HG02840 (cell line): Measurements from ENCODE around the gene TMCC2.

Experiments
- ATAC-seq: cut with Tn5 transposase; IDR thresholded peaks from one replicate; pipeline ENCODE4 v1.9.1; 2021; ENCODE audit warnings: mild to moderate bottlenecking, moderate library complexity, moderate number of reproducible peaks; ENCODE audit not compliant: unreplicated experiment, low FRiP score

The TMCC2 gene

DNA sequence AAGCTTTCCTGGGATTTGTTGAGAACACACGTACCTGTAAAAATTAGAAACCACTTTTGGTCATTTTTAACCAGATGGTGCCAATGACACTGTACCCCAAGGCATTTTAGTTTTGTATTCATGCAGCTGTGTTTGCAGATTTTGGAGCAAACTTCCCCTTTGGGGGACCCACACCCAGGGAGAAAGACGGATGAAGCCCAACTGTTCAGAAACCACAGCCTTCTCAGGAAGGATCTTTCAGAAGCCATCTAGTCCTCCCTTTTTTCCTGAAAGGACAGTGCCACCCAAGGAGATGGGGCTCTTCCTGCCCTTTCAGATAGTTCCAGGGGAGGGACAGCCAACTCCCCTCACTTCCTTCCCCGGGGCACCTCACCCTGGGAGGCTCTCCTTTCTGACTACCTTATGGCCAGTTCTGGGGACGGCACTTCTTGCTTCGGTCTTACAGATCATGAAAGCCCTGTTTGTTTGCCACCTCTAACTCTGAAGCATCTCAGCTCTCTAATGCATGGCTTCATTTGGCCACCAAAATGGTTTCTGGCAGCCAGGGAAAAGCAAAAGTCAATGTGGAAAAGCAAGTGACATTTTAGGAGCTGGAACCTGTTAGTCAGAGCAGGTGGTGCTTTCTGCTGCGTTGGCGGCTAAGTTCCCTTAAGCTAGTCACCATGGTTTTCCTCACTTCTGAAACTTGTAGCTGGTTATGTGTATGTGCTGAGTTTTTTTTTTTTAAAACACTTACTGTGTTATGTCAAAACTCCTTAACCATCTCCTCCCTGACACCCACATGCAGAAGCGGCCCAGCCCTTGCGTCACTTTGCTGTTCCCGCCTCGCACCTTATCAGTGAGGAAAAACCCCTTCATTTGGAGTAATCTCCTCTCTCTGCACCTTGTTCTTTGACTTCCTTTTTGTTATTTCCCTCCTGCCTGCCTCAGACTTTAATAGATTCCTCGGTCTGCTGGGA is 10.1 kb downstream of the TMCC2 start:
- ATAC-seq = no peak

- ATAC-seq = no peak
Measured at GRCh38 chr1:205239078-205239477, 11.3 kb downstream of the TMCC2 start.

- no peak for ATAC-seq
Measured at GRCh38 chr1:205240118-205240517, 12.4 kb downstream of the TMCC2 start.

GRCh38 chr1:205240569-205240968 is 12.8 kb downstream of the TMCC2 start:
- ATAC-seq = no peak

- ATAC-seq = no peak
Measured at GRCh38 chr1:205241366-205242030, 13.8 kb downstream of the TMCC2 start.

DNA sequence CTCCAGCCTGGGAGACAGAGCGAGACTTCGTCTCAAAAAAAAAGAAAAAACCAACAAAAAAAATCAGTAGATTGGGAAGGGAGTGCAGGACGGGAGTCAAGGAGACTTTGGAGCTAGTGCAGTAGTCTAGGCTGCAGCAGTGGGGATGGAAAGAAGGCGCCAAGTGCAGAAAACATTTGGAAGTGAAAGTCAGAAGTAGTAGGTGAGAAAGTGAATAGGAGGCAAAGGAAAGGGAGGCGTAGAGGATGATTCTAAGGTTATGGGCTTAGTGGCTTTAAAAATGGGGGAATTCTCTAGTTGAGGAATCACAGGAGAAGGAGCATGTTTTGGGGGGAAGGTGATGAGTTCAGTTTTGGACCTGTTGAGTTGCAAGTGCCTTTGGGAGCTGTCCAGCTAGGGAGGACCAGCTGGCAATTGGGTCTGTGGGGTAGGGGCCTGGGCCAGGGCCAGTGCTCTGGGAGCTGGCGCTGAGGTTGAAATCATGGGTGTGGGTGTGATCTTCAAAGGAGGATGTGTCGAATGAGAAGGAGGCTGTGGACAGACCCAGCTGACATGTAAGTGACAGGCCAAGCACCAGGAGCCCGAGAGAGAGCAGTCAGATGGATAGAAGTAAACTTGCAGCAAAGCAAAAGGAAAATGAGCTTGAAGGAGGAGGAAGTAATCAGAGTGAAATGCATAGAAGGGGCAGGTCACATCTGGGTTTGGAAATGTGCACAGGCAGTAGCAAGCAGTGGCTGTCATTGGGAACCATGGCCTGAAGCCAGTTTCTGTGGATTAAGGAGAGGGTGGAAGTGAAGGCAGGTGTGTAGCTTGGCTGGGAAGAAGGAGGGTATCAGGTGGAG is 15.8 kb downstream of the TMCC2 start:
- no peak for ATAC-seq

- no peak for ATAC-seq
Measured at GRCh38 chr1:205244384-205244783, 16.6 kb downstream of the TMCC2 start.

DNA sequence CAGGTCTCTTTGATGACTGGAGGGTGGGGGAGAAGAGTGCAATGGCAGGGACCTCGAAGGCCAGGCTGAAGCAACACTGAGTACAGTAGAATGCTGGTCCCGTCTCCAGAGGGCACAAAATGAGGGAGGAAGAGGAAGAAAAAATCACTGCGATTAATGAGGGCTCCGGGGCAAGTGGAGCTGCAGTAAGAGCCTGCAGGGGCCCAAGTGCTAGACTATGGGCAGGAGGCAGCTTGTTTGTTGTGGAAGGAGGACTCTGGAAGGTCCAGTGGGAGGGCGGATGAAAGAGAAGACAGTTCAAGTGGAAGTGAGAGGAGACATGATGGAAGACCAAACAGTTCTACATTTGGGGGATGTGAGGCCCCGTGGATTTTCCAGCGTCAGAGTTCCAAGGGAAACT is 17.4 kb downstream of the TMCC2 start:
- ATAC-seq = no peak

DNA sequence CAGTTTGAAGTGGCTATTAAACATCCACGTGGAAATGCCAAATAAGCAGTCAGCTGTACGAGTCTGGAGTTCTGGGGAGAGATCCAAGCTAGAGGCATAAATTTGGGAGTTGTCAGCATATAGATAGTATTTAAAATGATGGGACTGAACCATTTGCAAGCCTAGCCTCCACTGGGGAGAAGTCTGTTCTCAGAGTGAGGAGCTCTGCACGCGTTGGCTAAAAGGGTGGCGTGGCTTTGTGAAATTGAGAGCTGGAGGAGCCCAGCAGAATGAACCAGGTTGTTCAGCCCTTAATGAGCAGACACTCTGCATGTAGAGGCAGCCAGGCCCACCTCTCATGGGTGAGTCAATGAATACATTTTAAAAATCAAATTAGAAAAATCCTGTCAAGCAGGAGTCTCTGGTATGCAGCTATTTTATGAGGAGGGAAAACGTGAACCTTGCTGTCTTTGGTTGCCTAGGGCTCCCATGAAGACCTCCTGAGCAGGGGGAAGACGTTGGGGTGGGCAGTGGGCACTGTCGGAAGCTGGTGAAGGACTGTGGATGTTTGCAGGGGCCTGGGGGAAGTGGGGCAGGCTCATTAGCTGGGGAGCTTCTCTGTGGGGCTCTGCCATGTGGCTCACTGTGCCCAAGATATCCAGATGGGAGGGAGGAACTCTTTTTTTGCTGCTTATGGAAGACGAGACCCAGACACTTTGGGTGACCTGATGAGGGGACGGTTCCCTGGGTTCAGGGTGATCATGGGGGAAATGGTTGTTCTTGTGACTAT is 18.8 kb downstream of the TMCC2 start:
- ATAC-seq = no peak

- ATAC-seq = no peak
Measured at GRCh38 chr1:205247130-205247921, 19.6 kb downstream of the TMCC2 start.

DNA sequence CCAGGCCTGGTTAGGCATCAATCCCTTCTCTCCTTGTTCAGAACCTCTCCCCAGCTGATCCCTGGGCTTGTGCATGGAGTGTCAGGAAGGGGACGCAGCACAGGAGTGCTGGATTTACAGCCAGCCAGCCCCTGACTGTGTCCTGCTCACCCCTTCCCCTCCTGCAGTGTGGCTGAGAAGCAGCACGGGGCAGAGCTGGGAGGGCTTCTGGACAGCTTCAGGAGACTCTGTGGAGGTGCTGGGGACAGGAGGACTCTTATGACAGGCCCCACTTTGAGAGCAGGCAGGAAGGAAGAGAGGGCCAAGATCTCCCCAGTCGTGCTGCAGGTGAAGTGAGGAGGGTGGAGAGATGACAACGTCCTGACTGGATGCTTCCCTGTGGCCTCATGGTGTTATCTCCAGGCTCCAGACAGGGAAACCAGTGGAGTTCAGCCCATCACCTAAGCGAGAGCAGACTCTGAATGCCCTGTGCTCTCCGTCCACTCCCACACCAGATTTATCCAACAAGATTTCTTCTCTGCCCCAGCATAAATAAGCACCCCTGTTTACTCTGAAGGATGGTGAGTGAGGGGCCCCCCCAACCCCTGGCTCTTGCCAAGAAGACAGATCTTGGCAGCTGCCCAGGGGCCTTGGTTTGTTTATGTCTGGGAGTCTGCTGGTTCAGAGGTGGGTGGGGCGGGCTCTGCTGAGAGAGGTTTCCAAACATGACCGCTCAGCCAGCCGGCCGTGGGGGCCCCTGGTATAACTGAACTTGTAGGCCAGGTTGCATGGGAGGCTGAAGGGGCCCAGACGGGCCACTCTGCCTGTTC is 21.3 kb downstream of the TMCC2 start:
- ATAC-seq = no peak

- ATAC-seq = no peak
Measured at GRCh38 chr1:205249651-205250050, 21.9 kb downstream of the TMCC2 start.

GRCh38 chr1:205250699-205251098 is 23.0 kb downstream of the TMCC2 start:
- no peak for ATAC-seq

- no peak for ATAC-seq
Measured at GRCh38 chr1:205251576-205251975, 23.8 kb downstream of the TMCC2 start.

DNA sequence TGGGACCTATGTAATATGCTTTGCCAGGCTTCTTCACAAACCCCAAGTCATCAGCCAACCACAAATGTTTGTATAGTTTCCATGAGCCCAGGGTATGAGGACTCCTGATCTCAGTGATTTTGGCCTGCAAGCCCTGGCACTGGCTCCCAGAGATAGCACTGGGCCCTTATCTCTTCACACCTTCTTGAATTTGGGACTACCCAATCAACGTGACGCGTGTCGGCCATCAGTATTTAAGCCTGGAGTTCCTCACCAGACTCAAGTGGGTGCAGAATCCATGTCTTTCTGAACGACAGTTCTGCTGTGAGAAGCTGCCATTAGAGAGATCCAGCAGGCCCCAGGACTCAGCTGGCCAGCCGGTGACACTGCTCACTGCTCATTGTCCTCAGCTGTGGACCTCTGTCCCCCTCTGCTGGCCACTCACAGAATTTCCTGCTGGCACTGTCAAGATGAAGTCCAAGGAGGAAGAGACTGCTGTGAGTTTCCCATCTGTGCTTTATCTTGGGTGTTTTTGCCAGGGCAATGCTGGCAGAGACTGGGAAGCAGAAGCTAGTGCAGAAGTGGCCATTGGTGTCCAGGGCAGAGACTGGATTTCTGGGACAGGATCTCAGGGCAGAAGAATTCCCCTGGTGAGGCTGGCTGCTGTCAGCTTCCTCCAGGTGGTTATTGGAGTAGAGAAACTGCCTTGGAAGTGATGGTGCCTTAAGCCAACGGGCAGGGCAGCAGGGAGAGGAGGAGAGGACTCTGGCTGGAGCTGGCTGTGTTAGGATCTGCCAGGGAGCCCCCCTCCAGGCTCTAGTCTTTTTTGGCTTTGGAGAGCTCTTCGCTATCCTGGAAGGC is 28.4 kb downstream of the TMCC2 start:
- no peak for ATAC-seq

DNA sequence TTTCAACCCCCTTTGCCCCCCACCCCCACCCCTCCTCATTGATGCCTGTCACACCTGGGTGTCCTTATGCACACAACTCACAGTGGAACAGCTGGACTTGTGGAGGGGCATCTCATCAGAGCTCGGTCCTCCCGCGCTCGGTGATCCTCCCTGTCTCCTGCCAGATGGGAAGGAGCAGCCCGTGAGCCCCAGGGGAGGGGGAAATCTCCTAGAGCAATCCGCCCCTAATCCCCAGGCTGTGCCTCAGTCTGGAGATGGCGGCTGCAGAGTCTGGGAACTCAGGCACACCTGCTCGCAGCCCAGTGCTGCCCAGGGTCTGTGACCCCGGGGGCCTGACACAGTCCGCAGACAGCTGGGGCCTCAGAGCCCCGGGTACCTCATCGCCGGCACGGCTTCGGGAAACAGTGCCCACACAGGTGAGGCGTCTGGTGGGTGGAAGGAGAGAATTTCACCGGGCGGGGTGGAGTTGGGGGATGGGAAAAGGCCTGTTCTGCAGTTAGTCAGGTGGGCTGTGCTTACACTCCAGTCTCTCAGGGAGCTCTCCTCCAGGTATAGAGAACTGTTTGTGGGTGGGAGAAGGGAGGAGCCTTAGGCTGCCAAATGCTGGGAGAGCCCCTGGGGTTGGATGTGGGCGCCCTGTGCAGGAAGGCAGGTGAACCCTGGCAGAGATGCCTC is 29.3 kb downstream of the TMCC2 start:
- no peak for ATAC-seq

DNA sequence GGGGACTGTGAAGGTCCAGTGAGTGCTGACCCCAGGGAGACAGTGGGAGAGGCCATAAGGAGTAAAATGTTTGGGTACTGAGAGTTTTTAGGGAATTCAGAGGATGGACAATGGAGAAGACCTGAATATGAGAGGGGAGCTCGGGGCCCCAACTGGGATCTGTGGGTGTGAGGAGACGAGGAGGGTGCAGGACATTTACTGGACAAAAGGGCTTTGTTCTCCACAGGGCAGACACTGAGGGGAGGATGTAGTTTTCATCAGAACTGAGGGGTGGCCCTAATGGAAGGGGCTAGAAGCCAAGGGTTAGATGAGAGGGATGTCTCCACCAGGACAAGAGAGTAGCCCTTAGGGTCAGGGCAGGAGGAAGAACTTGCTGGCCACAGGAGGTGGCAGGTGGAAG is 30.0 kb downstream of the TMCC2 start:
- ATAC-seq = no peak
